Measurements from ENCODE around the gene GJB5. TPM values are rescaled to one million over a fixed set of nuclear protein-coding genes. Genes with fewer than 3 reads are reported as not detected.

The GJB5 gene
- polyA plus RNA-seq, 1 donor from 2014 or later = not detected

GRCh38 chr1:34776911-34777310, 22.1 kb downstream of the GJB5 start:
- Histone ChIP-seq H2AFZ (ENCODE audit: low read depth, low read length) (no peak overlapping the region), H3K9me2 (ENCODE audit: insufficient read depth, low read length) (no peaks in the 10 kb centered on the region), H3K27me3 (ENCODE audit: insufficient read depth, low read depth, low read length) (peaks cover 25% of the 10 kb centered on the region), H3F3A (ENCODE audit: insufficient read depth, low read length, poor library complexity, severe bottlenecking) (no peaks in the 10 kb centered on the region), H3K36me3 (ENCODE audit: insufficient read depth, low read length) (no peaks in the 10 kb centered on the region), H4K20me1 (ENCODE audit: insufficient read depth) (no peaks in the 10 kb centered on the region), H3K9me3 (ENCODE audit: low read length) (no peaks in the 10 kb centered on the region), H3K4me3 (ENCODE audit: low read length) (no peak overlapping the region), H3K4me2 (ENCODE audit: low read length) (no peak overlapping the region), H3K9ac (ENCODE audit: low read length) (no peak overlapping the region), H3K79me2 (replicated peaks; ENCODE audit: insufficient read depth, low read length) (no peaks in the 10 kb centered on the region), H3K27ac (ENCODE audit: low read length) (no peak overlapping the region)
- TF ChIP-seq REST (IDR thresholded peaks at IDR 0.05; ENCODE audit: borderline replicate concordance) = no peak
- no peak for TF ChIP-seq CTCF (IDR thresholded peaks at IDR 0.05; ENCODE audit: poor library complexity, severe bottlenecking)
- no peak for TF ChIP-seq SMC3 (conservative IDR thresholded peaks at IDR 0.05; ENCODE audit: poor library complexity)
- TF ChIP-seq POLR2AphosphoS5 (IDR thresholded peaks at IDR 0.05) = no peak
- no peak for TF ChIP-seq RAD21 (conservative IDR thresholded peaks at IDR 0.05)
- no peak for TF ChIP-seq MXI1 (conservative IDR thresholded peaks at IDR 0.05; ENCODE audit: poor library complexity, severe bottlenecking)
- no peak for TF ChIP-seq EZH2 (IDR thresholded peaks at IDR 0.05; ENCODE audit: borderline replicate concordance, insufficient read depth, low read length, poor library complexity, severe bottlenecking)
- TF ChIP-seq TAF1 (IDR thresholded peaks at IDR 0.05; ENCODE audit: low read depth) = no peak
- TF ChIP-seq EP300 (conservative IDR thresholded peaks at IDR 0.05; ENCODE audit: poor library complexity, severe bottlenecking) = no peak

GRCh38 chr1:34777519-34778321, 22.9 kb downstream of the GJB5 start:
- H3K9me2 ChIP-seq (ENCODE audit: insufficient read depth, low read length) = no peaks in the 10 kb centered on the region
- no peak overlapping the region for H2AFZ ChIP-seq (ENCODE audit: low read depth, low read length)
- no peak for TF ChIP-seq MXI1 (conservative IDR thresholded peaks at IDR 0.05; ENCODE audit: poor library complexity, severe bottlenecking)
- no peak for TF ChIP-seq RAD21 (conservative IDR thresholded peaks at IDR 0.05)
- TF ChIP-seq POLR2AphosphoS5 (IDR thresholded peaks at IDR 0.05) = no peak
- no peak for TF ChIP-seq EP300 (conservative IDR thresholded peaks at IDR 0.05; ENCODE audit: poor library complexity, severe bottlenecking)
- TF ChIP-seq REST (IDR thresholded peaks at IDR 0.05; ENCODE audit: borderline replicate concordance) = no peak
- no peak for TF ChIP-seq TAF1 (IDR thresholded peaks at IDR 0.05; ENCODE audit: low read depth)
- TF ChIP-seq SMC3 (conservative IDR thresholded peaks at IDR 0.05; ENCODE audit: poor library complexity) = no peak
- TF ChIP-seq EZH2 (IDR thresholded peaks at IDR 0.05; ENCODE audit: borderline replicate concordance, insufficient read depth, low read length, poor library complexity, severe bottlenecking) = no peak

More at GRCh38 chr1:34777519-34778321, 22.9 kb downstream of the GJB5 start:
- no peaks in the 10 kb centered on the region for H3K79me2 ChIP-seq (replicated peaks; ENCODE audit: insufficient read depth, low read length)
- H3K4me2 ChIP-seq (ENCODE audit: low read length) = no peak overlapping the region
- H4K20me1 ChIP-seq (ENCODE audit: insufficient read depth) = no peaks in the 10 kb centered on the region
- no peak overlapping the region for H3K4me3 ChIP-seq (ENCODE audit: low read length)
- H3F3A ChIP-seq (ENCODE audit: insufficient read depth, low read length, poor library complexity, severe bottlenecking) = no peaks in the 10 kb centered on the region
- H3K9ac ChIP-seq (ENCODE audit: low read length) = no peak overlapping the region
- peaks cover 33% of the 10 kb centered on the region for H3K27me3 ChIP-seq (ENCODE audit: insufficient read depth, low read depth, low read length)
- H3K9me3 ChIP-seq (ENCODE audit: low read length) = no peaks in the 10 kb centered on the region
- H3K36me3 ChIP-seq (ENCODE audit: insufficient read depth, low read length) = no peaks in the 10 kb centered on the region
- H3K27ac ChIP-seq (ENCODE audit: low read length) = no peak overlapping the region

Data from neural cell (in vitro differentiated cells).